H9 (cell line): ENCODE results near the gene MYH7. TPM values are rescaled to one million over a fixed set of nuclear protein-coding genes. Genes with fewer than 3 reads are reported as not detected.

Experiments
- DNase-seq: peaks from one replicate; pipeline ENCODE4 v3.0.0-alpha.2; 2017
- H2AFZ ChIP-seq: one replicate; pipeline ENCODE4 v1.6.1; 2013; ENCODE audit warnings: mild to moderate bottlenecking, low read length, control low read depth, moderate library complexity
- H2AK5ac ChIP-seq: 2 replicates; pipeline ENCODE4 v1.6.1; 2013; ENCODE audit warnings: low read length, control low read depth, mixed read lengths; ENCODE audit not compliant: insufficient read length
- H2BK120ac ChIP-seq: one replicate; pipeline ENCODE4 v1.6.1; 2013; ENCODE audit warnings: low read depth, mild to moderate bottlenecking, low read length, control low read depth, inconsistent platforms; ENCODE audit not compliant: poor library complexity, severe bottlenecking
- H2BK12ac ChIP-seq: 2 replicates; pipeline ENCODE4 v1.6.1; 2013; ENCODE audit warnings: low read length, control low read depth, mixed read lengths, low read depth; ENCODE audit not compliant: insufficient read length
- H2BK15ac ChIP-seq: 2 replicates; pipeline ENCODE4 v1.6.1; 2013; ENCODE audit warnings: low read depth, low read length, control low read depth
- H2BK20ac ChIP-seq: one replicate; pipeline ENCODE4 v1.6.1; 2013; ENCODE audit warnings: low read depth, mild to moderate bottlenecking, low read length, control low read depth, inconsistent platforms; ENCODE audit not compliant: poor library complexity, severe bottlenecking
- H2BK5ac ChIP-seq: 2 replicates; pipeline ENCODE4 v1.6.1; 2013; ENCODE audit warnings: low read length, control low read depth, mixed read lengths; ENCODE audit not compliant: insufficient read length
- H3K14ac ChIP-seq: 2 replicates; pipeline ENCODE4 v1.6.1; 2013; ENCODE audit warnings: low read length, control low read depth; ENCODE audit not compliant: insufficient read depth
- H3K18ac ChIP-seq: 2 replicates; pipeline ENCODE4 v1.6.1; 2013; ENCODE audit warnings: low read depth, mild to moderate bottlenecking, mixed read lengths, low read length, control low read depth; ENCODE audit not compliant: insufficient read length
- H3K23ac ChIP-seq: 2 replicates; pipeline ENCODE4 v1.6.1; 2013; ENCODE audit warnings: low read length, control low read depth, mixed read lengths, low read depth; ENCODE audit not compliant: insufficient read length
- H3K23me2 ChIP-seq: 2 replicates; pipeline ENCODE4 v1.6.1; 2013; ENCODE audit warnings: low read depth, mild to moderate bottlenecking, mixed read lengths, low read length, control low read depth; ENCODE audit not compliant: insufficient read length, poor library complexity, severe bottlenecking
- H3K27ac ChIP-seq: 2 replicates; pipeline ENCODE4 v1.5.1; 2013; ENCODE audit warnings: low read length, control low read depth, mixed read lengths, low read depth; ENCODE audit not compliant: insufficient read length
- H3K27me3 ChIP-seq: 2 replicates; pipeline ENCODE4 v1.6.1; 2013; ENCODE audit warnings: low read length, control low read depth, inconsistent platforms; ENCODE audit not compliant: insufficient read depth
- H3K4ac ChIP-seq: 2 replicates; pipeline ENCODE4 v1.6.1; 2013; ENCODE audit warnings: low read depth, mild to moderate bottlenecking, control low read depth, inconsistent platforms, low read length, moderate library complexity
- H3K4me1 ChIP-seq: 2 replicates; pipeline ENCODE4 v1.6.1; 2013; ENCODE audit warnings: low read length, control low read depth, inconsistent platforms; ENCODE audit not compliant: insufficient read depth
- H3K4me2 ChIP-seq: 2 replicates; pipeline ENCODE4 v1.6.1; 2013; ENCODE audit warnings: low read length, control low read depth, mixed read lengths; ENCODE audit not compliant: insufficient read length, insufficient read depth
- H3K56ac ChIP-seq: 2 replicates; pipeline ENCODE4 v1.6.1; 2013; ENCODE audit warnings: low read depth, mild to moderate bottlenecking, mixed read lengths, low read length, control low read depth; ENCODE audit not compliant: insufficient read length
- H3K79me1 ChIP-seq: 2 replicates; pipeline ENCODE4 v1.6.1; 2013; ENCODE audit warnings: low read depth, mild to moderate bottlenecking, moderate library complexity, low read length, control low read depth, inconsistent platforms; ENCODE audit not compliant: insufficient read depth, poor library complexity, severe bottlenecking
- H3K79me2 ChIP-seq: 2 replicates; pipeline ENCODE4 v1.6.1; 2013; ENCODE audit warnings: low read length, control low read depth, inconsistent platforms; ENCODE audit not compliant: insufficient read depth
- H3K9ac ChIP-seq: 2 replicates; pipeline ENCODE4 v1.6.1; 2013; ENCODE audit warnings: low read length, control low read depth, mixed read lengths; ENCODE audit not compliant: insufficient read length; ENCODE audit errors: extremely low read depth
- H3K9me3 ChIP-seq: one replicate; pipeline ENCODE4 v1.6.1; 2013; ENCODE audit warnings: low read depth, low read length, inconsistent platforms; ENCODE audit not compliant: control insufficient read depth
- H3T11ph ChIP-seq: one replicate; pipeline ENCODE4 v1.6.1; 2013; ENCODE audit warnings: mild to moderate bottlenecking, low read length, control low read depth, inconsistent platforms
- H4K20me1 ChIP-seq: one replicate; pipeline ENCODE4 v1.6.1; 2013; ENCODE audit not compliant: control insufficient read depth, insufficient read length, insufficient read depth
- H4K5ac ChIP-seq: 2 replicates; pipeline ENCODE4 v1.6.1; 2013; ENCODE audit warnings: low read depth, mild to moderate bottlenecking, mixed read lengths, low read length, control low read depth; ENCODE audit not compliant: insufficient read length
- H4K8ac ChIP-seq: replicated peaks from 2 replicates; pipeline ENCODE4 v1.6.1; 2013; ENCODE audit warnings: low read length, control low read depth, mixed read lengths, low read depth; ENCODE audit not compliant: insufficient read length
- H4K91ac ChIP-seq: 2 replicates; pipeline ENCODE4 v1.6.1; 2013; ENCODE audit warnings: low read depth, mild to moderate bottlenecking, moderate library complexity, mixed read lengths, low read length, control low read depth; ENCODE audit not compliant: insufficient read length
- H3K27ac Mint-ChIP-seq, 3 experiments: 2 replicates in 2 of 3; 3 replicates in 1 of 3; pipeline ENCODE4 v1.8.0; 2020 to 2021; ENCODE audit warnings: mixed read lengths in 3 of 3, mild to moderate bottlenecking in 1 of 3, moderate library complexity in 1 of 3
- H3K27me3 Mint-ChIP-seq: 2 replicates; pipeline ENCODE4 v1.8.0; 2021; ENCODE audit warnings: low read depth, mild to moderate bottlenecking, moderate library complexity, mixed read lengths
- H3K36me3 Mint-ChIP-seq, 3 experiments: 2 replicates in 2 of 3; 3 replicates in 1 of 3; pipeline ENCODE4 v1.8.0; 2020 to 2021; ENCODE audit warnings: low read depth in 3 of 3, mixed read lengths in 3 of 3; ENCODE audit not compliant: insufficient read depth in 1 of 3
- H3K4me1 Mint-ChIP-seq, 2 experiments: 2 replicates each; pipeline ENCODE4 v1.8.0; 2020; ENCODE audit warnings: mixed read lengths in 2 of 2
- H3K4me3 Mint-ChIP-seq, 2 experiments: 2 replicates in 1 of 2; 3 replicates in 1 of 2; pipeline ENCODE4 v1.8.0; 2020 to 2021; ENCODE audit warnings: mild to moderate bottlenecking in 2 of 2, mixed read lengths in 2 of 2, moderate library complexity in 1 of 2
- H3K9me3 Mint-ChIP-seq, 2 experiments: 2 replicates in 1 of 2; 3 replicates in 1 of 2; pipeline ENCODE4 v1.8.0; 2020; ENCODE audit warnings: mild to moderate bottlenecking in 2 of 2, mixed read lengths in 2 of 2, moderate library complexity in 1 of 2
- CTCF ChIP-seq: fragments of 200-600 bp; sonication (generic); conservative IDR thresholded peaks from 3 replicates; pipeline ENCODE4 v1.8.0; 2021; ENCODE audit warnings: antibody characterized with exemption, mild to moderate bottlenecking
- WGBS: extraction: QIAGEN DNeasy Blood & Tissue Kit; methylation state at CpG from one replicate; pipeline ENCODE4 v1.1.7; 2013; ENCODE audit warnings: missing lambda C conversion rate, low lambda C conversion rate, mixed read lengths; ENCODE audit not compliant: insufficient read length; ENCODE audit errors: extremely low coverage; 5-methylcytosine and 5-hydroxymethylcytosine counted together
- total RNA-seq: library from RNA; stranded (reverse); gene quantifications from 2 replicates; pipeline ENCODE4 v1.2.1, GENCODE V29; 2021

MYH7 gene
- total RNA-seq, 1 experiment from 2014 or later = not detected

- Histone ChIP-seq H3K79me2 (no peaks in the 10 kb centered on the region), H3K14ac (no peak overlapping the region), H4K91ac (no peak overlapping the region), H4K8ac (no peak overlapping the region), H2BK120ac (no peak overlapping the region), H3K79me1 (no peaks in the 10 kb centered on the region), H3K27me3 (no peaks in the 10 kb centered on the region), H2BK5ac (no peak overlapping the region), H4K20me1 (no peaks in the 10 kb centered on the region), H3K23ac (no peak overlapping the region), H2AK5ac (no peak overlapping the region), H3K18ac (no peak overlapping the region), H2BK20ac (no peak overlapping the region), H2AFZ (no peak overlapping the region), H2BK15ac (no peak overlapping the region), H3K9me3 (no peaks in the 10 kb centered on the region), H3K4me1 (no peaks in the 10 kb centered on the region), H3K4ac (no peak overlapping the region), H3K9ac (no peak overlapping the region), H3K27ac (no peak overlapping the region), H3K56ac (no peak overlapping the region), H4K5ac (no peak overlapping the region), H3K4me2 (no peak overlapping the region), H3T11ph (no peak overlapping the region), H3K23me2 (no peaks in the 10 kb centered on the region), H2BK12ac (no peak overlapping the region)
- no CpG with 5 or more reads among the region's 1 CpG for WGBS
- Mint-ChIP-seq H3K27me3 (peaks cover 5% of the 10 kb centered on the region), H3K4me1 (peaks cover 0 to 12% of the 10 kb centered on the region in 2 experiments; a peak in 2 of 4 replicates), H3K27ac (no peak overlapping the region), H3K4me3 (no peak overlapping the region), H3K9me3 (no peaks in the 10 kb centered on the region; a peak in 1 of 5 replicates), H3K36me3 (no peaks in the 10 kb centered on the region)
- TF ChIP-seq CTCF = no peak
- DNase-seq = no peak
Measured at GRCh38 chr14:23454445-23454856, 19.0 kb upstream of the MYH7 start.
